Psoas muscle (tissue), 8 donors: ENCODE results near the gene SAA4. TPM values are rescaled to one million over a fixed set of nuclear protein-coding genes. Genes with fewer than 3 reads are reported as not detected.
"Not testable (repeated sequence)": the region's sequence is repeated elsewhere in the genome, so short reads cannot be mapped to it uniquely, and the experiment has no call there.

ENCODE experiments used
- ATAC-seq, 4 donors: fragments of 200-7000 bp; cut with Tn5 transposase; one replicate each; pipeline ENCODE4 v1.9.1; 2020; ENCODE audit warnings: moderate library complexity in 3 of 4, mild to moderate bottlenecking in 2 of 4
- DNase-seq, 2 donors: peaks; one replicate each; pipeline ENCODE4 v3.0.0-alpha.2; 2020
- H3K27ac ChIP-seq: fragments of 200-600 bp; one replicate; pipeline ENCODE4 v1.8.0; 2022
- H3K27me3 ChIP-seq, 3 donors: fragments of 200-600 bp in 1 of 3; one replicate each; pipeline versions ENCODE4 v1.6.1 to v1.8.0; 2013 to 2022; ENCODE audit warnings: low read length in 2 of 3, mild to moderate bottlenecking in 2 of 3, moderate library complexity in 1 of 3; ENCODE audit not compliant: insufficient read depth in 3 of 3
- H3K36me3 ChIP-seq, 2 donors: fragments of 200-600 bp in 1 of 2; one replicate each; pipeline versions ENCODE4 v1.6.1 to v1.8.0; 2013 to 2022; ENCODE audit warnings: low read depth in 1 of 2, mild to moderate bottlenecking in 1 of 2, moderate library complexity in 1 of 2; ENCODE audit not compliant: insufficient read depth in 1 of 2
- H3K4me1 ChIP-seq: fragments of 200-600 bp; one replicate; pipeline ENCODE4 v1.8.0; 2022
- H3K4me3 ChIP-seq: fragments of 200-600 bp; one replicate; pipeline ENCODE4 v1.8.0; 2022; ENCODE audit warnings: mild to moderate bottlenecking
- H3K9me3 ChIP-seq: fragments of 200-600 bp; one replicate; pipeline ENCODE4 v1.8.0; 2022
- CTCF ChIP-seq: fragments of 200-600 bp; IDR thresholded peaks from one replicate; pipeline ENCODE4 v1.8.0; 2022; ENCODE audit warnings: antibody characterized with exemption
- WGBS, 3 donors: extraction: QIAGEN DNeasy Blood & Tissue Kit; methylation state at CpG; one replicate each; pipeline versions ENCODE4 v1.1.6 to v1.1.7; 2013; 5-methylcytosine and 5-hydroxymethylcytosine counted together
- intact Hi-C, 2 donors: fragments of 100-400 bp; cut with DNase I; formaldehyde crosslinking; loops; one replicate each; pipeline versions ENCODE4 v1.11.0 to v1.14.2; 2022
- polyA plus RNA-seq, 3 donors: library from polyadenylated mRNA; stranded (reverse); fragments of 200-250 nt; gene quantifications; one replicate each; pipeline ENCODE4 v1.2.3, GENCODE V29; 2013
- total RNA-seq, 4 donors: library from RNA; stranded (reverse); fragmentation: NEBNext Ultra II Directional in 2 of 4; extraction: Animal tissue kit (Norgen Biotek cat#: 25700) in 2 of 4; gene quantifications; one replicate each; pipeline versions ENCODE4 v1.2.1 to v1.2.4, GENCODE V29; 2021 to 2023
- donor health status: healthy with polysubstance abuse.
- donor health status: DM: no; HTN: no; CAD: no; lungs with moderate emphysema.
- donor health status: Bipolar disorder and iron deficiency.
- donor health status: healthy.
- donor health status: DM: yes; HTN: yes; CAD: no.
- donor health status: DM: no; HTN: no; CAD: no.
- donor health status: DM: no; HTN: no; CAD: no.
- donor health status: DM: yes; HTN: yes; CAD: no.

SAA4 gene
- total and polyA plus RNA-seq, 7 donors: 0.05 to 2.9 (median 0.46) TPM; not detected in 4

GRCh38 chr11:18248561-18248960, 12.0 kb upstream of the SAA4 start, which contains the start of gene SAA2:
TSS of gene SAA2 (minus strand) at chr11:18248668. CDS start at chr11:18248011, 657 bp downstream.
- H3K9me3 ChIP-seq: no peaks in the 10 kb centered on the region
- H3K4me1 ChIP-seq: no peaks in the 10 kb centered on the region
- no peak within 1 kb of the TSS for H3K4me3 ChIP-seq
- ATAC-seq: peak in 3 of 4 donors; percentile 37 to 72 (median 49)
- intact Hi-C loops: no loop called here
- no peak within 1 kb of the TSS for H3K27ac ChIP-seq
- no peak for TF ChIP-seq CTCF
- no peaks in the 10 kb centered on the region for H3K36me3 ChIP-seq
- H3K27me3 ChIP-seq: no peaks in the 10 kb centered on the region
- 62 to 72% (median 64%) methylated on average over 5 of the region's 5 CpGs for WGBS, 3 donors
- DNase-seq: no peak

GRCh38 chr11:18247191-18247581, 10.6 kb upstream of the SAA4 start:
- DNase-seq, H3K4me3 ChIP-seq, H3K9me3 ChIP-seq, H3K27me3 ChIP-seq, H3K27ac ChIP-seq, H3K4me1 ChIP-seq, intact Hi-C loops, H3K36me3 ChIP-seq, ATAC-seq: not testable (repeated sequence)
- WGBS, 3 donors: 41 to 56% (median 53%) methylated on average over 2 to 3 of the region's 6 CpGs

GRCh38 chr11:18246379-18247190, 10.0 kb upstream of the SAA4 start:
- ATAC-seq: peak in 1 of 4 donors; percentile 34
- H3K27ac ChIP-seq: not testable (repeated sequence)

GRCh38 chr11:18245396-18245795, 8.8 kb upstream of the SAA4 start:
- H3K27ac ChIP-seq: no peak overlapping the region
- 66 to 73% (median 70%) methylated on average over 6 of the region's 6 CpGs for WGBS, 3 donors
- ATAC-seq (peak in 1 of 4 donors; percentile 5), DNase-seq (no peak)
- H3K4me1 ChIP-seq: no peaks in the 10 kb centered on the region
- no peak for TF ChIP-seq CTCF
- H3K4me3 ChIP-seq: no peak overlapping the region
- no peaks in the 10 kb centered on the region for H3K9me3 ChIP-seq
- H3K36me3 ChIP-seq: no peaks in the 10 kb centered on the region
- no peaks in the 10 kb centered on the region for H3K27me3 ChIP-seq
- intact Hi-C loops: no loop called here

More at GRCh38 chr11:18246379-18247190, 10.0 kb upstream of the SAA4 start:
- H3K4me3 ChIP-seq, H3K9me3 ChIP-seq, H3K27me3 ChIP-seq, H3K4me1 ChIP-seq, intact Hi-C loops, DNase-seq, H3K36me3 ChIP-seq: not testable (repeated sequence)
- WGBS, 3 donors: 79 to 86% (median 85%) methylated on average over 9 to 10 of the region's 11 CpGs

GRCh38 chr11:18243783-18244362, 7.3 kb upstream of the SAA4 start:
- ATAC-seq (peak in 1 of 4 donors; percentile 30), DNase-seq (no peak)
- intact Hi-C loops: no loop called here
- no peaks in the 10 kb centered on the region for H3K9me3 ChIP-seq
- WGBS, 3 donors: 0% methylated on average over 1 of the region's 1 CpG
- no peak overlapping the region for H3K4me3 ChIP-seq
- no peaks in the 10 kb centered on the region for H3K36me3 ChIP-seq
- H3K4me1 ChIP-seq: no peaks in the 10 kb centered on the region
- H3K27ac ChIP-seq: no peak overlapping the region
- H3K27me3 ChIP-seq: peaks cover 0 to 3% (median 0%) of the 10 kb centered on the region in 3 donors
- TF ChIP-seq CTCF: peak; percentile 56
